ENCODE measurements around the gene PGM2L1.

PGM2L1 gene

GRCh38 chr11:74307434-74307833 is 90.8 kb downstream of the PGM2L1 start:
- DNase-seq (ENCODE audit: low read depth in 2 of 2, low spot score in 1 of 2) = no peak

DNA sequence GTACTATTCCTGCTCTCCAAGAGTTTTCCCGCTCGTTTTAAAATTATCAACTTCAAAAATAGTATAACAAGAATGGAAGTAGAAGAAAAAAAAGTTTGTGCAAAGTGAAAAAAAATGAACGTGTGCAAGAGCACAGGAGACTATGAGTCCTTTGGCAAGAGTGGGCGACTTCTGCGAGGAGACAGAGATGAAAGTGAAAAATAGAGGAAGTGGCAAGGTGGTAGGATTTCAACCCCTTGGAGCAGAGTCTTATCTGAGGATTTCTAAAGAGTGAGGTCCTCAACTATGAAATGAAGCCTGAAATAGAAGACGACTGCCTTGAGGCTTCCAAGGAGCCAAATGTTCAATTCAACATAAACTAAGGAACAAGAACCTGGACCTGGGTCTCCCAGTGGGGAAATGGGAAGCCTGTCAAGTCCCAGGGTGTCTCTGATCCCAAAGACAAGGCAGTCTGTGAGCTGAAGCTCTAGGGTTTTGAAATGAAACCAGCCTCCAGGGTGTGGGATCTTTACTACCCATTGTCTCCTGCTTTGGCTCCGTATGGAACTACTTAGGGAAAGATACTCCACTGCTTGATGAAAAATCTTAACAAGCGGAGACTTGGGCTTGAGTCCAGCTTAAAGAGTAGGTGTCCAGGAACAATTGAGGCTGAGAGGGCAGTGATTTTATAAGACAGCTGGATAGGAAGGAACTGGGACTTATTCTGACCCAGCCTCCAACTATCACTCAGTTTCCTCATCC is 91.6 kb downstream of the PGM2L1 start:
- DNase-seq (ENCODE audit: low read depth in 2 of 2, low spot score in 1 of 2) = no peak

DNA sequence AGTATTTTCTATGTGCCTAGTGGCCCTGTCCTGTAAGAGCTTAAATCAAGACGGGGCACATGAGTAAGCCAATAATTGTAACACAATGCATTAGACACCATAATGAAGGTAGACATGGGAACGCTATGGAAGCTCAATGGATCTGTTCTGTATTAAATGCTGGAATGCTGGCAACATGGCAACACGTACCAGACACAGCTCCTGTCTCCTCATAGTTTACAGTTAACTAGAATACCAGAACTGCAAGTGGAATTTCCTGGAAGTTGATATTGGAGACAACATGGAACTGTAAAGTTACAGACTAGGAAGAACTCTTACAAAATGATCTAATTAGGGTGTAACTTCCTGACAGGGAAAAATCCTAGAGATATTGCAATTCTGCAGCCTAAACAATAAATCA is 99.2 kb downstream of the PGM2L1 start:
- DNase-seq (ENCODE audit: low read depth in 2 of 2, low spot score in 1 of 2) = no peak

- DNase-seq (ENCODE audit: low read depth in 2 of 2, low spot score in 1 of 2) = no peak
These were observed 100.7 kb downstream of the PGM2L1 start for GRCh38 chr11:74297484-74297883.

DNA sequence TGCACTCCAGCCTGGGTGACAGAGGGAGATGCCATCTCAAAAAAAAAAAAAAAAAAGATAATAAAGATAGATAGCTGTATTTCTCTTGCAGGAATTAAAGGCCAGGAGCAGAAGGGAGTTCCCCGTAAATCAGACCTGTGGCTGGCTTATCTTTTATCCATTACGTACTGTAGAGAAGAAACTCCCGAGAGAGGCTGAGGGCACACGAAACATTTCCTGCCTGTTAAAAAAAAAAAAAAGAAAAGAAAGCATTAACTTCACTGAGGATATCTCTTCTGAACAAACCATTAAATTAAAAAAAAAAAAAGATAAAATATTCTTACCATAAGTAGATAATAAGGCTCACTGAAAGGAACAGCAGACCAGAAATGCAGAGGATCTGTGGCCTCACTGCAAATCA is 109.3 kb downstream of the PGM2L1 start:
- DNase-seq (ENCODE audit: low read depth in 2 of 2, low spot score in 1 of 2) = no peak

- no peak for DNase-seq (ENCODE audit: low read depth in 2 of 2, low spot score in 1 of 2)
These were observed 110.1 kb downstream of the PGM2L1 start for GRCh38 chr11:74288161-74288560.

DNA sequence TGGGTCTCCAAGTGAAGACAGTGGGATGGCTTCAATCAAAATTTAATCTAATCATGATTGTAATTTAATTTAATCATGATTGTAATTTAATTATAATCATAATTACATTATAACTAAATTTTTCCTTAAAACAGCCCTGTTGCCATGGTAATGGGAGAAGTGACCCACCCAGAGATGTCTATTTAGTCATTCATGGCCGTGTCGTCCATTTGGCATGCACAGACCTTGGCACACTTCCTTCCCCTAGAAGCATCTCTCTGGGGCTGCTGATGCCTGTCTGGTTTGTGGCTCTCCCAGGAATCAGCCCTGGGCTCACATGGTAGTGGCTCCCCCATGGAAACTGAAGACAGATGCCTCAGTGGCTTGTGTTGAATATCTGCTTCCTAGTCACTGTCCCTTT is 113.8 kb downstream of the PGM2L1 start:
- DNase-seq (ENCODE audit: low read depth in 2 of 2, low spot score in 1 of 2) = no peak

- DNase-seq (ENCODE audit: low read depth in 2 of 2, low spot score in 1 of 2) = no peak
These were observed 114.6 kb downstream of the PGM2L1 start for GRCh38 chr11:74283580-74284180.

DNA sequence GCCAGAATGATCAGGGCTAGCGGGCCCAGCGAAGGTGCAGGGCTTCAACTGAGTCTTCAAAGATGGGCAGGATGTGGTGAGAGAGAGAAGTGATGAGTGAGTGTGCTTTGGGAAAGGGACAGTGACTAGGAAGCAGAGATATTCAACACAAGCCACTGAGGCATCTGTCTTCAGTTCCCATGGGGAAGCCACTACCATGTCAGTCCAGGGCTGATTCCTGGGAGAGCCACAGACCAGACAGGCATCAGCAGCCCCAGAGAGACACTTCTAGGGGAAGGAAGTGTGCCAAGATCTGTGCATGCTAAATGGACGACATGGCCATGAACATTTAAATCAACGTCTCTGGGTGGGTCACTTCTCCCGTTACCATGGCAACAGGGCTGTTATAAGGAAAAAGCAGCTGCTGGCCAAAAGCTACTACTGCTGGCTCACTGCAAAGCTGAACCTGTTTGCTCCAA is 115.3 kb downstream of the PGM2L1 start:
- no peak for DNase-seq (ENCODE audit: low read depth in 2 of 2, low spot score in 1 of 2)

- DNase-seq (ENCODE audit: low read depth in 2 of 2, low spot score in 1 of 2) = no peak
These were observed 115.8 kb downstream of the PGM2L1 start for GRCh38 chr11:74282421-74282820.

GRCh38 chr11:74280494-74280893 is 117.7 kb downstream of the PGM2L1 start:
- no peak for DNase-seq (ENCODE audit: low read depth in 2 of 2, low spot score in 1 of 2)

Measured in stimulated activated CD8-positive, alpha-beta memory T cell treated with anti-CD3 and anti-CD28 coated beads, Interleukin-4, amount 100 ng/mL, for 4 hours (primary cell).